Measurements from ENCODE around the gene TMEM214.
A peak's percentile ranks its signal among the peaks of the same experiment; 100 is the strongest.

Gene TMEM214

DNA sequence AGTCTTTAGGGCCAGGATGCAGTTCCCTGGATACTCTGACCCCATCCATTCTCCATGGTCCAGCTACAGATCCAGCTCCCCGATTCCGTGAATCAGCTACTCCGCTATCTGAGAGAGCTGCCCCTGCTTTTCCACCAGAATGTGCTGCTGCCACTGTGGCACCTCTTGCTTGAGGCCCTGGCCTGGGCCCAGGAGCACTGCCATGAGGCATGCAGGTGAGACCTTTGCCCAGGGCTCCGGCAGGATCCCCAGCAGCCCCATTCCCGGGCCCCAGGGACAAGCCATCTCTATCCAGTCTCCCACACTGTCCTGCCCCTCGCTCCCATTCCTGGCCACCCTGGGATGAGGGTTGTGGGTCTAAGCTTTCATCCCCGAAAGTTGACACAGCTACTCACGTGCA, 7.5 kb downstream of the TMEM214 start:
- no peak for DNase-seq

DNA sequence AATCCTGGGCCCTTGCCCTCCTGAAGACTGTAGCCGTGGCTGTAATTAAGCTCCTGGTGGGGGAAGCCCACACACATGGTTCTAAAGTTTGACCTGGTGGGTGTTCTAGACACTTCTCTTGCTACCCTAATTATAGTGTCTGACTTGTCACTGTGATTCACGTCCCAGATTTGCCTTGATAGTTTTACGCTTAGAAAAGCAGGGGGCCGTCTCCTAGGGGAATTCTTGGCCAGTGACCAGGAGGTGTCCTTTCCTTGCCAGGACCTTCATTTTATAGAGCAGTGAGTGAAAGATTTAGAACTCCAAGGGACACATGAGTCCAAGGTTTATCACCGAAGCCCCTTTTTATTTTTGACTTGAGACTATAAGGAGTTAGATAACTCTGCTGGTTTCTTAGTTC, 9.0 kb downstream of the TMEM214 start:
- no peak for DNase-seq

DNA sequence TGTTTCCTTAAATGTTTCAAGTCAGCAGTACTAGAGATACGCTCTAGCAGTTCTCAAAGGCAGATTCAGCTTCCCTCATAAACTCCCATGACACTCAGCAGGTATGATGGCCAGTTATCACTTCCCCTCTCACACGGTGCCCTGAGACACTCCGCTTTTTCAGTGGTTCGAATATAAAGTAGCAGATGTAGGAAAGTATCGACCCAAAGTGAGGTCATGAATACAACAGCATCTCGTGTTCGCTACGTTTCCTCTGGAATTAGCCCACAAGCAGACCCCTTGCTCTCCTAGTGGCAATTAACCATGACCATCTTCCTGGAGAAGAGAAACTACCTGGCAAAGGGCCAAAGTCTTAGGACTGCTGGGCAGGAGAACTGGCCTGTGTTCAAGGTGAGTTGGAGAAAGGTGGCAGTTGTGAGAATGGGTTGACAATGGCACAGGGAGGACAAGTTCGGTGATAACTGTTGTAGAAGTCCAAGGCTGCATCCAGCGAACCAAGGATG, 9.4 kb downstream of the TMEM214 start:
- no peak for DNase-seq

DNA sequence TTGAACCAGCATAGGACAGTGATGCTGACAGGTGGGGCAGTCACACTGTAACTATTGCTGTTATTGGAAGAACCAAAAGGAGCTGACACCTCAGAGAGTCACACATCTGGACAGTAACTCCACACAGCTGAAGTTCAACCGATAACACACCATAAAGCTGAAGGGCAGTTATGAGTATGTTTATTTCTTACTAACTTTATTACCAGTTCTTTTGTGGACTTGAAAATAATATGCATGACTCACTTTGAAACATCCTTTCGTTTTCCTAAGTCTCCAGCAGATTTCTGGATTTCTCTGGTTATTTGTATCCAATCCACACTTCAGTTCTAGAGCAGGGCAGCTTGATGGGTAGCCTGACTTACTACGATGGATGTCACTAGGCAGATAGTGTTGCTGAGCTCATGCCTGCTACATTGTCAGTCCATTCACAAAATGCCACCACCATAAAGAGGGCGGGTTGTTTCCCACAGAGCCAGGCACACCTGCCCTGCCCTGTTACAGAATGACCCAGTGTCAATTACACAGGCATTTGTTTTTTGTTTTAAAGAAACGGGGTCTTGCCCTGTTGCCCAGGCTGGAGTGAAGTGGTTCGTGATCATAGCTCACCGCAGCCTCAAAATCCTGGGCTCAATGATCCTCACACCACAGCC, 10.3 kb downstream of the TMEM214 start:
- no peak for DNase-seq

DNA sequence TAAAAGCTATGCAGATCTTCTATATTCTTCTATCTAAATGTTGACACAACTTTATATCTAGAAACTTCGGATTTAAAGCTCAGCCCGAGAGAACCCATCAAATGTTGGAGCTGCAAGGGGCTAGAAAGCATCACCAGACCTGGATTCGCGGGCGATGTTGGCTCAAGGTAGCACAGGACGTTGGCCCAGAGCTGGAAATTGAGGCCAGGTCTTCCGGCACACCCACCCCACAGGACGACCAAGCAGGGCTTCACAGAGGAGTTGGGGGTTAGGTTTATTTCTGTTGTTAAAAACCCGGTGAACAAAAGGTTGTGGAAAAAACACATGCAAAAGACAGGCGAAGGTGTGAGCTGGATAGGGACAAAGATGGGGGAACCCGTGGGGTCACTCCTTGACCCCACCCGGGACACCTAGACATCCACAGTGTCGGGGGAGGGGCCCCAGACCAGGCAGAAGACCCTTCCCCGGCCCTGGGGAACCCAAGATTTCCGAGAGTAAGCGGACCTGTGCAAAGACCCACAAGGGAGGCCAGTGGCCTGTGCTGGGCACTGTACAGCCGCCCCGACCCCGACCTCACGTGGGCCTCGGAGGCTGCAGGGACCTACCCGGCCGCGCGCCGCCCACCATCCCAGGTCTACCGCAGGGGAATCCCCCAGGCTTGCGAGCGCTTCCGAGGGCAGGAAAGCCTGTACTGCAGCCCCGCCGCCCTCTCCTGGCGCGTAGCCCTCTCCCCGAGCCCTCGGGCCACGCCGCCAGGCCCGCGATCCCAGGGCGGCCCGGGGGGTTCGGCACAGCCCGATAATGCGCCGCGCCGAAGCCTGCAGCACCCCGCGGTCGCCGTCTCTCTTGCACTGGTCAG, 16.9 kb downstream of the TMEM214 start:
- DNase-seq: peak; percentile 72 to 78

DNA sequence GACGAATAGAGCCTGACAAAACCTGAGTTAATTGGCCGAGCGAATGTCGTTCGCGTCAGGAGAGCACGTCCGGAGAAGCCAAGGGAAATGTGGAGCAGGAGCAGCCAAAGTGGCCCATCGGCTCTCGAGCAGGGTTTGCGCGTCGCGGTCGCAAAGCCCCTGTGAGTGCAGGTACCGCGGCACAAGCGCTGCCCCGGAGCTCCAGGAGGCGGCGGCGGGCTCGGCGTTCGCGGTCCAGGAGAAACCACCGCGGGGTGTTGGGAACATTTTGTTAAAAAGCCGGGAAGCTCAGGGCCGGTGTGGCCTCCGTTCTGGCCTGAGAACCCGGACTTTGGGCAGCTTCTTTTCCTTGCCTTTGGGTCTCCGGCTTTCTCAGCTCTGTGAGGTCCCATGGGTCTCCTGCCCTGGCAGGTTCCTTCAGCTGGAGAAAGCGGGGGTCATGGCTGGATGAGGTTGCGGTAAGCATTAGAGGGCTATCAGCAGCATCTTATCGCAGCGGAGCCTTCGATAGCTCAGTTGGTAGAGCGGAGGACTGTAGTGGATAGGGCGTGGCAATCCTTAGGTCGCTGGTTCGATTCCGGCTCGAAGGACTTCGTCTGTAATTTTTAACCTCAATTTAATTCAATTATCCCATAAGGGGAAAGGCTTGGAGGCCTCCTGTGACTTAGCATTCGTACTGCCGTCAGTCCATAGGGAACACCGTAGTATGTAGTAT, 17.7 kb downstream of the TMEM214 start:
- DNase-seq: peak; percentile 91 to 94

DNA sequence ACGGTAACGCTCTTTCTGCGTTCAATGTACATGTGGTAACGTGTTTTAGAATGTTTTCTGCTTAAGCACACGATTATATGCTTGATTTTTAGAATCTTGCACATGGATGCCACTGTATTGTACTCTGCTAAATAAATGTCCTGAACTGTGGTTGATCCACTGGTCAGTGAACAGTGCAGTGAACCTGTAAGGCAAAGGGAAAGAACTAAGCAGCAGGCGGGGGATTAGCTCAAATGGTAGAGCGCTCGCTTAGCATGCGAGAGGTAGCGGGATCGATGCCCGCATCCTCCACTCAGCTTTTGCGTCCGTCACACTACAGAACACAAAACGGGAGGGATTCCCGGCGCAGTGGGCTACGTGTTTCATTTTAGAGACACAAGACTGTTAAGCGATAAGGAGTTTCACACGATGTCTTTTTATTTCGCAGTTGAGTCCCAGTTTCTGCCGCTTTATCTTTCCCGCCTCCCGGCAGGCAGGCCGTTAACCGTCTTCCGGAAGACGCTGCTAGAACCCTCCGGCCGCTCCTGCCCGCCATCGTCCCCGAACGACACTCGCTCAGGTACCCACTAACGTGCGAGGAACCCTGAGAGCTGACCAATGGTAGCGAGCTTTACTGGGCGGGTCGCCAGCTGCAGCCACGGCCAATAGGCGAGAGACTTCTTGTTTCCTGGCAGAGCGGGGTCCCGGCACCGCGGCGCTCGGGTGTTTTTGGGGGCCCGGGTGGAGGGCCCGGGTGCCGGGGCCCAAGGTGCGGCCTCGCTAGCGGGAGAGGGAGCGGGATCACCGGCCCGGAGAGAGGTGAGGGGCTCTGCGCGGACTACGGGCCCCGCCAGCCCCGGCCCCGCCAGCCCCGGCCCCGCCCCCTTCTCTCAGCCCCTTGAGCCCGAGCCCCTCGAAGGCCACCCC, 18.5 kb downstream of the TMEM214 start, which contains the start of gene AGBL5:
Gene AGBL5 (plus strand): TSS at position 673 of the 906 bp plus-strand sequence. CDS start 1,291 bp downstream, outside the sequence.
- peak; percentile 94 to 95 for DNase-seq

DNA sequence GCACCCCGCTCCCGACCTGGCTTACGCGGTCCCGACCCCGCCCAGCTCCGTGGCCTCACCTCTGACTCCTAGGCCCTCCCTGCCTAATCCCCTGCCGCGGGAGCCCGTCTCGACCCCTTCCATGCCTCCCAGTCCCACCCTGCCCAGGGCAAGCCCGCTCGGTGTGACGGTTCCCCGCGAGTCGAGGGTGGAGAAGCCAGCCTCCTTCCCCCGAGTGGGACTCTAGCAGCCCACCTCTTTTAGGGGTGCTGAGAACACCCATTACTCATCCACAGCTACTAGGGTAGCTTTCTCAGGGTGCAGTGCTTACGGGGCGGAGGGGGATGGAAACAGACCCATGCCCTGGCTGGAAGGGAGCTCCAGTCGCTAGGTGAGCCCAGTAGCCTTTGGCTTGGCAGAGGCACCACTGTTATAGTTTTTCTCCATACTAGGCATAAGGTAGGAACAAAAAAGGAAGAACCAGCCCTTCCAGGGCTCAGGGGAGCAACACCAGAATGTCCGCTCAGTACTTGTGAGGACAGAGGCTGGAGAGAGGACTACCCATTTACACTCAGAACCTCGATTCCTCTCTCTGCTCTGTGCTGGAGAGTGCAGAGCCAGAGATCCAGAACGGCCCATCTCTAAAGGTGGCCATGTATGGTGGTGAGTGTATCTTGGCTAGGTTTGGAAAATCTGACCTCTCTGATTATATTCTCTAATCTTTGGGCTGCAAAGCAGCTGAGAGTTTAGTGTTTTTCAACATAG, 19.3 kb downstream of the TMEM214 start:
- DNase-seq: peak in 1 of 2 donors; percentile 58

DNA sequence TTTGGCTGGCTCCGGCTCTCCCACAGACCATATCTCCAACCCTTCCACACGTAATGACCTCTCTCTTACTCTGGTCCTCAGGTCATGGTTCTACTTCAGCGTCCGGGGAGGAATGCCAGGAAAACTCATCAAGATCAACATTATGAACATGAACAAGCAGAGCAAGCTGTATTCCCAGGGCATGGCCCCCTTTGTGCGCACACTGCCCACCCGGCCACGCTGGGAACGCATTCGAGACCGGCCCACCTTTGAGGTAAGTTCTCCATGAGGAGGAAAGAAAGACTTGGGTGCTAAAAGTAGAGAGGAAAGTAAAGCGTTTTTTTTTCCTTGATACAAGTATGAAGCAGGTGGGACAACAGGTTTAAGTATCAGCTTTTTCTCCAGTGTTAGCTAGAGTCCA, 20.6 kb downstream of the TMEM214 start:
- DNase-seq: no peak

DNA sequence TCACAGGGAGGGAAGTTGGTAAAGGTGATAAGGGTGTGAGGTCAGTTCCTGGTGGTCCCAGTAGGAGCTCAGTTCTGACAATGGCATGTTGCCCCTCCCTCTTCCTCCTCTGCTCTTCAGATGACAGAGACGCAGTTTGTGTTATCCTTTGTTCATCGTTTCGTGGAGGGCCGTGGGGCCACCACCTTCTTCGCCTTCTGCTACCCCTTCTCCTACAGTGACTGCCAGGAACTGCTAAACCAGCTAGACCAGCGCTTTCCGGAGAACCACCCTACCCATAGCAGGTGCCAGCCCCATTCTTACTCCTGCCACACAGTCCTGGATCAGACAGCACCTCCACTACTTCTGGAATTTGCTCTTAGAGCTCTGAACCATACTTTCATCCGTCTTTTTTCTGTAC, 21.0 kb downstream of the TMEM214 start:
- no peak for DNase-seq

DNA sequence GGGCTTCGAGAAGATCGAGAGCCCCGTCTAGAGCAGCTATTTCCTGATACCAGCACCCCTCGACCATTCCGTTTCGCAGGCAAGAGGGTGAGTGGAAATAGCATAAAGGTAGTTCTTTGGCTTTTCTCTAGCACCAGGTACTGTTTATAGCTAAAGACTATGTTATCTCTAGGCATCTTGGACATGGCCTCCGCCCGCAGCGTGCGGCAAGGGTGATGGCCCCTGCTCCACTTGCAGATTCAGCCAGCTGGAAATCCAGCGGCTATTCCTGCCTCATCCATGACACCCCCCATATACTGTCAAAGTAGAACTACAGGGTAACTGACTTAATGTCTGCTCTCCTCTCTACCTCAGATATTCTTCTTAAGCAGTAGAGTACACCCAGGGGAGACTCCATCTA, 22.0 kb downstream of the TMEM214 start:
- no peak for DNase-seq

DNA sequence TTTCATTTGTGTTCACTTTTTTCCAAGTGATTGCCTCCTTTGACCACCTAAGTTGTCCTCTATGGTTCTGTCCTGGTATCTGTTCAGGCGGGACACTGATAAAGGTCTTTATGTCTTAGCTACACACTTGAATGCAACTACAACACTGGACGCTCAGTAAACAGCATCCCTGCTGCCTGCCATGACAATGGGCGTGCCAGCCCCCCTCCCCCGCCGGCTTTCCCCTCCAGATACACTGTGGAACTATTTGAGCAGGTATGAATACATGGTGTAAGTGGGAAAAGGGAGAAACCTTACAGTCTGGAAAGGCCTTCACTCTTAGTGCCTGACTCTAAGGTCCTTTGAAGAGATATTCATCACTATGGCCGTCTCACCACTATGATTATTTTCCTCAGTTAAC, 24.4 kb downstream of the TMEM214 start:
- no peak for DNase-seq

DNA sequence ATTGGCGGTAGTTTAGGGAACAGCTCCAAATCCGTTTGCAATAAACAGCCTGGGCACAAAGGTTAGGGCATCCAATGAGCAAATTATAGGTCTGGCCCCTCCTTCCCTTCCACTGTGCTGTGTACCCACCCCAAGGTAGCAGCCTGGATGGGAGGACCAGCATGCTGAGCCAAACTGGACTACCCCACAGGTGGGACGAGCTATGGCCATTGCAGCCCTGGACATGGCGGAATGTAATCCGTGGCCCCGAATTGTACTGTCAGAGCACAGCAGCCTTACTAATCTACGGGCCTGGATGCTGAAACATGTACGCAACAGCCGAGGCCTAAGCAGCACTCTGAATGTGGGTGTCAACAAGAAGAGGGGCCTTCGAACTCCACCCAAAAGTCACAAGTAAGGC, 25.4 kb downstream of the TMEM214 start:
- DNase-seq: no peak

DNA sequence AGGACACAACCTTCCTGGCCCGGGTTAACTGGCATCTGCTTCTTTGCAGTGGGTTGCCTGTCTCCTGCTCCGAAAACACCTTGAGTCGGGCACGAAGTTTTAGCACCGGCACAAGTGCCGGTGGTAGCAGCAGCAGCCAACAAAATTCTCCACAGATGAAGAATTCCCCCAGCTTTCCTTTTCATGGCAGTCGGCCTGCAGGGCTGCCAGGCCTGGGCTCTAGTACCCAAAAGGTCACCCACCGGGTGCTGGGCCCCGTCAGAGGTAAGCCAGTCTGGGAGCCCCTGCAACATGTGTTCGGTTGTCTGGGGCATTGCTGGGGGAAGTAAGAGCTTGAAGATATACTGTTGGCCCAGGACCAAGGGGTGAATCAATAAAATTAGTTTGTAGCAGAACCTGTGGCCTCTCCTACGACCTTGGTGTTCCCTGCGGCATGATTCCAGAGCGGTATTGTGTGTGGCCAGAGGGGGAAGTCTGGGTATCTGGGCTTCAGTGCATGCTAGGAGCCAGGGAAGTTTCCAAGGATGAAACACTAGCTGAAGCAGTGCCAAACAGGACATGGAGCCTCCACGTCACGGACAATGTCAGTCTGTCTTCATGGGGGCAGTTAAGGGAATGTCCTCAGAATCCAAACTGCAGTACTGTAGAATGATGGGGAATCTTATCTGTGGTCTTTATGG, 26.5 kb downstream of the TMEM214 start:
- no peak for DNase-seq

DNA sequence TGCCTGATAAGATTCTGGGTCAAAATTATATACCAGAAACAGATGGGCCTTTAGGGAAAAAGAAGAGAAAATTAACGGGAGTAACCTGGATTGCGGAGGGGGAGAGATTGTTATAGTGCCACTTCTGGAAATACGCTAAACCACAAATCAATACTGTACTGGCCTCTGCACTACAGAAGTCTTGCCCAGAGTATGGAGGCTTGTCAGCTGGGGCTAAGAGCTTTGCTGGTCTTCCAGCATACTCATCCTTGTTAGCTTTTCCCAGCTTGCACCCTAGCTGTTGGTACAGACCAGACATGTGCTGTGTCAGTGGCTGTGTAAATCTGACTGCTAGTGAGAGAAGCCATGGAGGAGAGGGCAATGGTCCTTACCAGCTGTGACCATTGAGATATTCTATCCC, 27.6 kb downstream of the TMEM214 start:
- DNase-seq: no peak

DNA sequence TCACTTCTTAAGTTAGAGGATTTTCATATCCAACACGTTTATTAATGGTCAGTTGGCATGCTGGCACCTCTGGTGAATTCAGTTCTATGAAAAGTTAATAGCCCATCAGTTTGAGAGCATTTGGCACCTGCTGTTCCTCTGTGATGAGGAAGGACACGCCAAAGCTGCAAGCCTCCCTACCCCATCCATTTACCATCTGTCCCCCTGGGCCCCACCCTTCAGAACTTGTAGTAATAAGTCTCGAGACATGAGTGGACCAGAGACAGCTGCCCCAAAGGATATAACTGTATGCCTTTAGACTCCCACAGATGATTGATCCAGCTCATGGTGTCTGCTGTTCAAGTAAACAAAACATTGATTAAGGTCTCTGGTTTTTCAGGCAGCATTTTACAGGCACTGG, 32.4 kb downstream of the TMEM214 start:
- no peak for DNase-seq

DNA sequence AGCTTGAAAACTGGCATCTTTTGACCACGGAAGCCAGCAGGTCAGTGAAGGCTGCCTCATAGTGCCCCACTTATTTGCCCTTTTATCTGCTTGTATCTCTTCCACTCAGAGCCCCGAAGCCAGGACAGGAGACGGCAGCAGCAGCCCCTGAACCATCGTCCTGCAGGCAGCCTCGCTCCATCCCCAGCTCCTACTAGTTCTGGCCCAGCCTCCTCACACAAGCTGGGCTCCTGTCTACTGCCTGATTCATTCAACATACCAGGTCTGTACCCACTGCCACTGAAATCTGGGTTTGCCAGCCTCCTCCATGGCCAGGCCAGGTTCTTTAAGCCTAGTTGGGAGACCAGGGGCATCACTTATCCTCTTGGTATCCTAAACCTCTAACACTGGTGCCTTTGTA, 34.6 kb downstream of the TMEM214 start:
- no peak for DNase-seq

DNA sequence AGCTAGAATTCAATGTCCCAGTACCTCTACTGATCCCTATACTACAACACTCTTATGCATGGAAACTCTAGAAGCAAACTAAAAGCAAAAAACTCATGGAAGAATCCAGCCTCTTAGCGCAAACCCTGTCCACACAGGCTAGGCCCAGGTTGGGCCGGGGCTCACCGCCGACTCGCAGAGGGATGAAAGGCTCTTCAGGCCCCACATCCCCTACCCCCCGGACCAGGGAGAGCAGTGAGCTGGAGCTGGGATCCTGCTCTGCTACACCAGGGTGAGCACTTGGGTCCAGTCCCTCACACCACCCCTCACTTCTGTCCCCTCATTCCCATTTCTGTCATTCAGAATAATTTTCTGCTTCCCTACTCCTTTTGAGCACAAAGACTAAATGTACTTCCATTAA, 36.7 kb downstream of the TMEM214 start:
- no peak for DNase-seq

DNA sequence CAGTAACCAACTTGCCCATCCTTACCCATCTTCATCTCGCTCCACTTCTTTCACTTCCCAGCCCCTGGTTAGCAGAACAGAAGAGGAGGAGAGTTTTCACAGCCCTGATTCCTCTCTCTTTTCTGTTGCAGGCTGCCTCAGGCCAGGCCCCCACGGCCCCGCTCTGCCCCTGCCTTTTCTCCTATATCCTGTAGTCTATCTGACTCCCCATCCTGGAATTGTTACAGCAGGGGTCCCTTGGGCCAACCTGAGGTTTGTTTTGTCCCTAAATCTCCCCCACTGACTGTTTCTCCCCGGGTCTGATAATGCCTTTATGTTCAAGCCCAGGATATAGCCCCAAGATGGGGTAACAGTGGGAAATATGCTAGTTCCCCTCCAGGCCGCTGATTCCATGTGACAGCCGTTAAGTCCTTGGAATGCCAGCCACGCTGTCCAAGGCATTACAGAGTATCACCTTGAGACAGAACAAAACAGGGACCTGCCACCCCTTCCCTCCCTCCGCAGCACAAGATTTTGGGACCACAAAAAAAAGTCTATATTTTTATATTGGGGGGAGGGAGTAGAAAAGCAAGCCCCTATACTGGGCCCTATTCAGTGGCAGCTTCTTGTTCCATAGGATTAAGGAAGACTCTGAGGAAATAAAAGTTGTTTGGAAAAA, 37.3 kb downstream of the TMEM214 start:
- DNase-seq: no peak

DNA sequence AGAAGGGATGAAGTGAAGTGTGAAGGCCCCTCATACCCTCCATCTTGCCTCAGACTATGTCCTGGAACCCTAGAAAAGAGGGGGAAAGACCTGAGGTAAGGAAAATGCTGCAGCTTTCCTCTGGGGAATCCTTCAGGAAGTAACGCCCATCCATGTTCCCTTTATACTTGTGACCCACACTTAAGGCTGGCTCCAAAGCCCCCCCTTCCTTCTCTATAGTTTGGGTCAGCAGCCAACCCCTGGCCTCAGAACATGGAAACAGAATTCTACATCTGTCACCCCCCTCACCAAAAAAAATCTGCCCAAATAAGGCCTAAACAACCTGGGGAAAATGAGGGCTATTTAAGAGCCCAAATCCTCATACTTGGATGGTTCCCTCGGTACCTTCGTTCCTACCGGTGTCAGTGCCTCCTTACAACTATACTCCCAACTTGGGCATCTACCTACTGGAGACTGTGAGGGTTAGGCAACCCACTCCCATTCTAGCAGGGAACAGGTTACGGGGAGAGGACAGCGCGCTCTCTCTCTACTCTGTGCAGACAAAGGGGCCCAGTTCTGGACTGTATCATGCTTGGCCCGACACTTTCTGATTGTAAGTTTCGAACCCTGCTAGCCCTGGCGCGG, 38.0 kb downstream of the TMEM214 start:
- DNase-seq: no peak
